Activated gamma-delta T cell treated with anti-CD3 and anti-CD28 coated beads, Interleukin-2, amount 50 U/mL, for 16 hours (primary cell): Measurements from ENCODE around the gene DPEP3.
A peak's percentile ranks its signal among the peaks of the same experiment; 100 is the strongest.

ENCODE experiments used
- DNase-seq: peaks from one replicate; pipeline ENCODE4 v3.0.0-alpha.2; 2020; ENCODE audit warnings: low read depth

DPEP3 gene

GRCh38 chr16:67930191-67930590 lies 50.1 kb downstream of the DPEP3 start:
- DNase-seq = no peak

- peak; percentile 63 for DNase-seq
Measured at GRCh38 chr16:67928561-67929364, 51.5 kb downstream of the DPEP3 start.

- DNase-seq = no peak
Measured at GRCh38 chr16:67928147-67928546, 52.2 kb downstream of the DPEP3 start.

- DNase-seq = no peak
Measured at GRCh38 chr16:67927131-67927941, 53.0 kb downstream of the DPEP3 start.

DNA sequence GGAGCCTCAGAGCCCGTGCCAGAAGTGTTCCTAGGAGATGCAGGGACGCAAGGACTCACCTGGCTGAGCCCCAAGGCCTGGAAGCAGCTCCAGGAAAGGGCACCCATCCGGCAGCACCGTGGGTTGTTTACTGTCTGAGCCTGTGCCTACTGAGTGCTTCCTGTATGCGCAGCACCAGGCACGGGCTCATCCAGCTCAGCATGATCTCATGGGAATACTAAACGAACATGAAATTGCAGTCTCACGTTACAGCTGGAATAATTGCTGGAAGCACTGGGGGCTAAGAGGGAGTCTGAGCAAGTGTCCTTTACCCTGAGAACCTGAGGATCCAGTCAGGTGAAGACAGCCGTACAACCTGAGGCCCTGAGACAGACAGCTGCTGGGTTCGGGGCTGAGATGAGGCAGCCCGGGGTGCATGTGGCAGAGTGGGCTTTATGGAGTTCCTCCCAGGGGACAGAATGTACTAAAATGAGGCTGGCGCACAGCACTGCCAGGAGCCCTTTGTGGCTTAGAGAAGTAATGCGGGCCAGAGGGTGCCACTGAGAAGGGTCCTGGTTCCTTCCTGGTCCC lies 54.0 kb downstream of the DPEP3 start:
- DNase-seq = no peak
